GM18511 (cell line): Measurements from ENCODE around the gene PPFIA3.
"Not testable (repeated sequence)": the region's sequence is repeated elsewhere in the genome, so short reads cannot be mapped to it uniquely, and the experiment has no call there.

Experiments
- ATAC-seq: cut with Tn5 transposase; IDR thresholded peaks from one replicate; pipeline ENCODE4 v1.9.1; 2021; ENCODE audit warnings: mild to moderate bottlenecking, moderate library complexity; ENCODE audit not compliant: unreplicated experiment

PPFIA3 gene

DNA sequence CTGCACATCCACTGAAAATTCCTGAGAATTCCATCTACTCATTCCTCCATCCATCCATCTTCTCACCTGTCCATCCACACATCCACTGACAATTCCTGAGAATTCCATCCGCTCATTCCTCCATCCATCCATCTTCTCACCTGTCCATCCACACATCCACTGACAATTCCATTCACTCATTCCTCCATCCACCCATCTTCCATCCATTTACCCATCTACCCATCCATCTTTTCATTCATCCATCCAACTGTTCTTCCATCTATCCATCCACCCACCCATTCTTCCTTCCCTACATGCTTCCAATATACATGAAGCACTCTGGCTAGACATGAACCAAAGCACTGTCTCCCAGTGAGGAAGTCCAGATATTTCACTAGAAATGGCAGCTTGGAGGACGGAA is 53.9 kb downstream of the PPFIA3 start:
- no peak for ATAC-seq

DNA sequence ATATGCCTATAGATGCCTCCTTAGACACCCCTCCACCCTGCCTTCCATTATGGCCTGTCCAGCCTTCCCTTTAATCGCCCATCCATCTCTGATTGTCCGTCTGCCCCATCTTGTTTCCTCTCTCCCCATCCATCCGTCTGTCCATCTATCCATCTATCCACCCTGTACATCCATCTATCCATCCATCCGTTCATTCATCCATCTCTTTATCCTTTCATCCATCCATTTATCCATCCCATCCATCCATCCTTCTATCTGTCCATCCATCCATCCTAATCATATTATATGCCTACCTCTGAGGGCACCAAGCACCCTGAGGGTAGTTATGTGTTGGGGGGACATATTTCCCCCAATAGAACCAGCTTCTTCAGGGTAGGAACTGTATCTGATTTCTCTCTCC is 61.3 kb downstream of the PPFIA3 start:
- ATAC-seq = no peak

- not testable (repeated sequence) for ATAC-seq
Observed at GRCh38 chr19:49182010-49182847, 62.9 kb downstream of the PPFIA3 start.

GRCh38 chr19:49182848-49183375 is 63.6 kb downstream of the PPFIA3 start:
- ATAC-seq = no peak

GRCh38 chr19:49186108-49186507 is 66.8 kb downstream of the PPFIA3 start:
- no peak for ATAC-seq

GRCh38 chr19:49188626-49189200 is 69.4 kb downstream of the PPFIA3 start:
- no peak for ATAC-seq

DNA sequence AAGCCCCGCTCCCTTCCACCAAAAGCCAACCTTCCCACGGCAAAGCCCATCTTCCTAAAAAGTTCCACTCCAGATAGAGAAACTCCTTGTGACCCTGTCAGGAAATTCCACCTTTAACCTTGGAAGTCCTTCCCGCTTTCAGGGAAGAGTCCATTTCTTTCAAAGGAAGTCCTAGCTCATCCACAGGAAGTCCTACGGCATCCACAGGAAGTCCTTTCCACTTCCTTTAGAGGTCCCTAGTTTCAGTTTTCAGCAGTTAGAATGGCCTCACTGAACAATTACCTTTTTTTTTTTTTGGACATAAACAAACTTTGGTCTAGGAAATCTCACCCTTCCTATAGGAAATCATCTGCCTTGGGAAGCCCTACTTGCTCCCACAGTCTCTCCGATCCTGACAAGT is 69.9 kb downstream of the PPFIA3 start:
- no peak for ATAC-seq

DNA sequence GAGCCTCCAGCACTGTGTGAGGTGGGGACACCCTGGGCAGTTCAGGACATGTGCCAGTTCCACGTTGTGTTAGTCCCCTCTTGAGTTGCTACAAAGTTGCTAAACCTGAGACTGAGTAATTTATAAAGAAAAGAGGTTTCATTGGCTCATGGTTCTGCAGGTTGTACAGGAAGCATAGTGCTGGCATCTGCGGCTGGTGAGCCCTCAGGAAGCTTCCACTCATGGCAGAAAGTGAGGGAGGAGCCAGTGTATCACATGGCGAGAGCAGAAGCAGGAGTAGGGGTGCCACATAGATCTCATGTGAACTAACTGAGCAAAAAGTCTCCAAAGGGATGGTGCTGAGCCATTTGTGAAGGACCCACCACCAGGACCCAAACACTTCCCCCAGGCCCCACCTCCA is 71.4 kb downstream of the PPFIA3 start:
- no peak for ATAC-seq

GRCh38 chr19:49193822-49194394 is 74.6 kb downstream of the PPFIA3 start:
- ATAC-seq = no peak

DNA sequence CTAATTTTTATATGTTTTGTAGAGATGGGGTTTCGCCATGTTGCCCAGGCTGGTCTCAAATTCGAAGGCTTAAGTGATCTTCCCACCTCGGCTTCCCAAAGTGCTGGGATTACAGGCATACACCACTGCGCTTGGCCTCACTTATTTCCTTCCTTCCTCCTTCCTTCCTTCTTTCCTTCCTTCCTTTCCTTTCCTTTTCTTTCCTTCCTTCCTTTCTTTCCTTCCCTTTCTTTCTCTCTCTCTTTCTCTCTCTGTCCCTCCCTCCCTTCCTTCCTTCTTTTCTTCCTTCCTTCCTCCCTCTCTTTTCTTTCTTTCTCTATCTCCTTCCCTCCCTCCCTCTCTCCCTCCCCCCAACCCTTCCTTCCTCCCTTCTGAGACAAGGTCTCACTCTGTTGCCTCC is 75.1 kb downstream of the PPFIA3 start:
- no peak for ATAC-seq

DNA sequence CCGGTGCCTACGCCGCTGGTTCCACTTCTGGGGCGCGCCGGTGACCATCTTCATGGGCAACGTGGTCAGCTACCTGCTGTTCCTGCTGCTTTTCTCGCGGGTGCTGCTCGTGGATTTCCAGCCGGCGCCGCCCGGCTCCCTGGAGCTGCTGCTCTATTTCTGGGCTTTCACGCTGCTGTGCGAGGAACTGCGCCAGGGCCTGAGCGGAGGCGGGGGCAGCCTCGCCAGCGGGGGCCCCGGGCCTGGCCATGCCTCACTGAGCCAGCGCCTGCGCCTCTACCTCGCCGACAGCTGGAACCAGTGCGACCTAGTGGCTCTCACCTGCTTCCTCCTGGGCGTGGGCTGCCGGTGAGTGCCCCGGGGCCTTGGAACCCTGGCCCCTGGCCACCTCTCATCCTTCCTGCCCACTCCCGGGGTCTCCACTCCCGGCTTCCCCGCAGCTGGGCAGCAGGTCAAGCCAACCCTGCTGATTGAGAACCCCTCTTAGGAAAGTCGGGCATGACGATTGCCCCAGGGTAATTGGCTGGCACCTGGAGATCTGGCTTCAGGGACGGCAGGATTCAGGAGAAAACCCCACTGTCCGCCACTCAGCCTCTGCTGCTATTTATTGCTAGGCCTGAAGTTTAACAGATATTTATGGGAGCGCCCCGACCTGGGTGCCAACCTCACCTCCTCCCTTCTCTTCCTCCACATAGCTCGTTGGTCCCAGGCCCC is 77.3 kb downstream of the PPFIA3 start:
- no peak for ATAC-seq

DNA sequence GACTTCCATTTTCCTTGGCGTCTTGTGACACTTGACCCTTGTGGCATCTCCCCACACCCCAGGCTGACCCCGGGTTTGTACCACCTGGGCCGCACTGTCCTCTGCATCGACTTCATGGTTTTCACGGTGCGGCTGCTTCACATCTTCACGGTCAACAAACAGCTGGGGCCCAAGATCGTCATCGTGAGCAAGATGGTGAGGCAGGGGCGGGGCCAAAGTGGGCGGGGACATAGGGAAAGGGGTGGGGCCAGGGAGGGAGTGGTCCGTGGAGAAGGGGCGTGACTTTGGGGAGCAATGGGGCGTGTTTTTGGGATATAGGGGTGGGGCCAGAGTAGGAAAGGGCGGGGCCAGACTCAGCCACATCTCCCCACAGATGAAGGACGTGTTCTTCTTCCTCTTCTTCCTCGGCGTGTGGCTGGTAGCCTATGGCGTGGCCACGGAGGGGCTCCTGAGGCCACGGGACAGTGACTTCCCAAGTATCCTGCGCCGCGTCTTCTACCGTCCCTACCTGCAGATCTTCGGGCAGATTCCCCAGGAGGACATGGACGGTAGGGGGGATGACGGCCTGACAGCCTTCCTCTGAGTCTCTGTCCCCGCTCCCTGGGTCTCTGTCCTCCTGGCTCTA is 81.0 kb downstream of the PPFIA3 start:
- ATAC-seq = no peak
